Neural progenitor cell (in vitro differentiated cells): ENCODE results near the gene KDM5B. TPM values are rescaled to one million over a fixed set of nuclear protein-coding genes. Genes with fewer than 3 reads are reported as not detected.

ENCODE experiments used
- DNase-seq: peaks from one replicate; pipeline ENCODE4 v3.0.0-alpha.2; 2016; ENCODE audit warnings: low spot score
- H2AFZ ChIP-seq: fragments of 200-600 bp; sonication (generic); replicated peaks from 2 replicates; pipeline ENCODE4 v1.6.1; 2016; ENCODE audit warnings: antibody characterized with exemption
- H3F3A ChIP-seq: fragments of 200-600 bp; sonication (generic); 2 replicates; pipeline ENCODE4 v1.6.1; 2016; ENCODE audit warnings: antibody characterized with exemption, low read depth
- H3K27ac ChIP-seq: fragments of 200-600 bp; sonication (generic); 2 replicates; pipeline ENCODE4 v1.5.1; 2016; ENCODE audit warnings: mild to moderate bottlenecking
- H3K27me3 ChIP-seq: fragments of 200-600 bp; sonication (generic); 2 replicates; pipeline ENCODE4 v1.6.1; 2016; ENCODE audit warnings: mild to moderate bottlenecking, moderate library complexity
- H3K36me3 ChIP-seq: fragments of 200-600 bp; sonication (generic); 2 replicates; pipeline ENCODE4 v1.5.1; 2016
- H3K4me1 ChIP-seq: fragments of 200-600 bp; sonication (generic); 2 replicates; pipeline ENCODE4 v1.6.1; 2016; ENCODE audit warnings: mixed run types
- H3K4me2 ChIP-seq: fragments of 200-600 bp; sonication (generic); 2 replicates; pipeline ENCODE4 v1.6.1; 2016
- H3K4me3 ChIP-seq: fragments of 200-600 bp; sonication (generic); 2 replicates; pipeline ENCODE4 v1.5.1; 2016
- H3K79me2 ChIP-seq: fragments of 200-600 bp; sonication (generic); 2 replicates; pipeline ENCODE4 v1.6.1; 2016; ENCODE audit warnings: low read depth
- H3K9ac ChIP-seq: fragments of 200-600 bp; sonication (generic); 2 replicates; pipeline ENCODE4 v1.6.1; 2016
- H3K9me3 ChIP-seq: fragments of 200-600 bp; sonication (generic); 2 replicates; pipeline ENCODE4 v1.5.1; 2016; ENCODE audit warnings: low read depth
- H4K20me1 ChIP-seq: fragments of 200-600 bp; sonication (generic); 2 replicates; pipeline ENCODE4 v1.6.1; 2016; ENCODE audit warnings: low read depth
- H3K27ac Mint-ChIP-seq: 3 replicates; pipeline ENCODE4 v1.8.0; 2021; ENCODE audit warnings: mixed read lengths
- H3K27me3 Mint-ChIP-seq: 2 replicates; pipeline ENCODE4 v1.8.0; 2022; ENCODE audit warnings: low read depth, mild to moderate bottlenecking, inconsistent platforms, moderate library complexity, mixed read lengths; ENCODE audit not compliant: insufficient read depth
- H3K36me3 Mint-ChIP-seq: 3 replicates; pipeline ENCODE4 v1.8.0; 2021; ENCODE audit warnings: mixed read lengths
- H3K4me1 Mint-ChIP-seq: 3 replicates; pipeline ENCODE4 v1.8.0; 2021; ENCODE audit warnings: mixed read lengths
- H3K4me3 Mint-ChIP-seq: 3 replicates; pipeline ENCODE4 v1.8.0; 2021; ENCODE audit warnings: mild to moderate bottlenecking, moderate library complexity, mixed read lengths
- H3K9me3 Mint-ChIP-seq: 3 replicates; pipeline ENCODE4 v1.8.0; 2020; ENCODE audit warnings: mixed read lengths
- CTCF ChIP-seq: fragments of 200-600 bp; sonication (generic); IDR thresholded peaks from 2 replicates; pipeline ENCODE4 v1.5.1; 2017; ENCODE audit warnings: antibody characterized with exemption, mild to moderate bottlenecking
- EZH2 ChIP-seq: fragments of 200-600 bp; sonication (generic); IDR thresholded peaks from 2 replicates; pipeline ENCODE4 v1.6.1; 2017; ENCODE audit warnings: antibody characterized with exemption, mild to moderate bottlenecking, moderate library complexity
- EZH2phosphoT487 ChIP-seq: fragments of 200-600 bp; sonication (generic); IDR thresholded peaks from 2 replicates; pipeline ENCODE4 v1.6.1; 2017; ENCODE audit warnings: antibody characterized with exemption
- total RNA-seq: library from RNA; depleted of rRNA; stranded (reverse); fragments of >200 nt; gene quantifications from 2 replicates; pipeline ENCODE4 v1.2.3, GENCODE V29; 2015; ENCODE audit warnings: low replicate concordance

The KDM5B gene
- total RNA-seq, 1 donor from 2014 or later = 283 TPM

- no peaks in the 10 kb centered on the region for H3K36me3 Mint-ChIP-seq
- H3K27me3 Mint-ChIP-seq = peaks cover 31% of the 10 kb centered on the region
- peaks cover 9% of the 10 kb centered on the region for H3K4me1 Mint-ChIP-seq
- H3F3A ChIP-seq = no peaks in the 10 kb centered on the region
- no peaks in the 10 kb centered on the region for H3K9me3 Mint-ChIP-seq
- H3K79me2 ChIP-seq = no peaks in the 10 kb centered on the region
- H3K36me3 ChIP-seq = no peaks in the 10 kb centered on the region
- H3K27me3 ChIP-seq = peaks cover 15% of the 10 kb centered on the region
- no peak overlapping the region for H3K27ac ChIP-seq
- H3K4me1 ChIP-seq = no peaks in the 10 kb centered on the region
- H3K9me3 ChIP-seq = no peaks in the 10 kb centered on the region
- TF ChIP-seq EZH2phosphoT487 = no peak
- no peak for TF ChIP-seq CTCF
- TF ChIP-seq EZH2 = no peak
- no peak overlapping the region for H3K27ac Mint-ChIP-seq
- no peak overlapping the region for H3K4me2 ChIP-seq
- H2AFZ ChIP-seq = no peak overlapping the region
- no peak overlapping the region for H3K4me3 Mint-ChIP-seq
- peaks cover 15% of the 10 kb centered on the region for H4K20me1 ChIP-seq
- no peak overlapping the region for H3K9ac ChIP-seq
- no peak overlapping the region for H3K4me3 ChIP-seq
- DNase-seq = peak; percentile 18
Measured at GRCh38 chr1:202689493-202690342, 118.5 kb downstream of the KDM5B start.

GRCh38 chr1:202689082-202689481, 119.1 kb downstream of the KDM5B start:
- Histone ChIP-seq H2AFZ (no peak overlapping the region), H3F3A (no peaks in the 10 kb centered on the region), H3K4me3 (no peak overlapping the region), H3K79me2 (no peaks in the 10 kb centered on the region), H3K36me3 (no peaks in the 10 kb centered on the region), H3K9me3 (no peaks in the 10 kb centered on the region), H3K9ac (no peak overlapping the region), H3K27ac (no peak overlapping the region), H3K27me3 (peaks cover 9% of the 10 kb centered on the region), H4K20me1 (peaks cover 14% of the 10 kb centered on the region), H3K4me1 (no peaks in the 10 kb centered on the region), H3K4me2 (no peak overlapping the region)
- H3K4me3 Mint-ChIP-seq = no peak overlapping the region
- peaks cover 26% of the 10 kb centered on the region for H3K27me3 Mint-ChIP-seq
- peaks cover 9% of the 10 kb centered on the region for H3K4me1 Mint-ChIP-seq
- no peak for DNase-seq
- H3K27ac Mint-ChIP-seq = no peak overlapping the region
- no peaks in the 10 kb centered on the region for H3K36me3 Mint-ChIP-seq
- H3K9me3 Mint-ChIP-seq = no peaks in the 10 kb centered on the region
- no peak for TF ChIP-seq CTCF
- no peak for TF ChIP-seq EZH2phosphoT487
- TF ChIP-seq EZH2 = no peak

GRCh38 chr1:202688401-202688800, 119.8 kb downstream of the KDM5B start:
- H3K9me3 ChIP-seq = no peaks in the 10 kb centered on the region
- no peak overlapping the region for H2AFZ ChIP-seq
- H3K27me3 ChIP-seq = peaks cover 4% of the 10 kb centered on the region
- no peak overlapping the region for H3K9ac ChIP-seq
- peaks cover 12% of the 10 kb centered on the region for H4K20me1 ChIP-seq
- no peak overlapping the region for H3K4me3 Mint-ChIP-seq
- TF ChIP-seq CTCF (no peak), EZH2 (no peak), EZH2phosphoT487 (no peak)
- no peaks in the 10 kb centered on the region for H3K36me3 Mint-ChIP-seq
- DNase-seq = no peak
- H3K4me1 ChIP-seq = no peaks in the 10 kb centered on the region
- no peak overlapping the region for H3K27ac Mint-ChIP-seq
- no peak overlapping the region for H3K4me3 ChIP-seq
- no peaks in the 10 kb centered on the region for H3K9me3 Mint-ChIP-seq
- peaks cover 26% of the 10 kb centered on the region for H3K27me3 Mint-ChIP-seq
- no peaks in the 10 kb centered on the region for H3K79me2 ChIP-seq
- H3F3A ChIP-seq = no peaks in the 10 kb centered on the region
- H3K4me1 Mint-ChIP-seq = peaks cover 9% of the 10 kb centered on the region
- H3K4me2 ChIP-seq = no peak overlapping the region
- H3K36me3 ChIP-seq = no peaks in the 10 kb centered on the region
- H3K27ac ChIP-seq = no peak overlapping the region
